PC-9 (cell line): Measurements from ENCODE around the gene PHYKPL.

Source experiments
- EZH2 ChIP-seq: fragments of 200-600 bp; sonication (generic); IDR thresholded peaks from 2 replicates; pipeline ENCODE4 v1.8.0; 2017; ENCODE audit warnings: antibody characterized with exemption, low read depth
- TF ChIP-seq, protein P1 (sequence below): fragments of 200-600 bp; sonication (generic); conservative IDR thresholded peaks from 2 replicates; pipeline ENCODE4 v1.6.1; 2017; ENCODE audit warnings: mixed run types, antibody characterized with exemption, mild to moderate bottlenecking, moderate library complexity

- TF ChIP-seq, protein P1, sequence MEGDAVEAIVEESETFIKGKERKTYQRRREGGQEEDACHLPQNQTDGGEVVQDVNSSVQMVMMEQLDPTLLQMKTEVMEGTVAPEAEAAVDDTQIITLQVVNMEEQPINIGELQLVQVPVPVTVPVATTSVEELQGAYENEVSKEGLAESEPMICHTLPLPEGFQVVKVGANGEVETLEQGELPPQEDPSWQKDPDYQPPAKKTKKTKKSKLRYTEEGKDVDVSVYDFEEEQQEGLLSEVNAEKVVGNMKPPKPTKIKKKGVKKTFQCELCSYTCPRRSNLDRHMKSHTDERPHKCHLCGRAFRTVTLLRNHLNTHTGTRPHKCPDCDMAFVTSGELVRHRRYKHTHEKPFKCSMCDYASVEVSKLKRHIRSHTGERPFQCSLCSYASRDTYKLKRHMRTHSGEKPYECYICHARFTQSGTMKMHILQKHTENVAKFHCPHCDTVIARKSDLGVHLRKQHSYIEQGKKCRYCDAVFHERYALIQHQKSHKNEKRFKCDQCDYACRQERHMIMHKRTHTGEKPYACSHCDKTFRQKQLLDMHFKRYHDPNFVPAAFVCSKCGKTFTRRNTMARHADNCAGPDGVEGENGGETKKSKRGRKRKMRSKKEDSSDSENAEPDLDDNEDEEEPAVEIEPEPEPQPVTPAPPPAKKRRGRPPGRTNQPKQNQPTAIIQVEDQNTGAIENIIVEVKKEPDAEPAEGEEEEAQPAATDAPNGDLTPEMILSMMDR: no peak
- no peak for TF ChIP-seq EZH2
Observed at GRCh38 chr5:178264044-178264443, 31.4 kb upstream of the PHYKPL start.
